Cerebellar nuclear complex (tissue), 1 donor: ENCODE measurements around the gene APLP2.
"Not testable (repeated sequence)": the region's sequence is repeated elsewhere in the genome, so short reads cannot be mapped to it uniquely, and the experiment has no call there.

Source experiments
- DNase-seq, 2 experiments: peaks; one replicate each; lab custom pipeline; 2025; lab: John Stamatoyannopoulos, UW

The APLP2 gene

DNA sequence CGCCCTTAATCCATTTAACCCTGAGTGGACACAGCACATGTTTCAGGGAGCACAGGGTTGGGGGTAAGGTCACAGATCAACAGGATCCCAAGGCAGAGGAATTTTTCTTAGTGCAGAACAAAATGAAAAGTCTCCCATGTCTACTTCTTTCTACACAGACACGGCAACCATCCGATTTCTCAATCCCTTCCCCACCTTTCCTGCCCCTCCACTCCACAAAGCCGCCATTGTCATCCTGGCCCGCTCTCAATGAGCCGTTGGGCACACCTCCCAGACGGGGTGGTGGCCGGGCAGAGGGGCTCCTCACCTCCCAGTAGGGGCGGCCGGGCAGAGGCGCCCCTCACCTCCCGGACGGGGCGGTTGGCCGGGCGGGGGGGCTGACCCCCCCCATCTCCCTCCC, 20.8 kb downstream of the APLP2 start:
- not testable (repeated sequence) for DNase-seq

DNA sequence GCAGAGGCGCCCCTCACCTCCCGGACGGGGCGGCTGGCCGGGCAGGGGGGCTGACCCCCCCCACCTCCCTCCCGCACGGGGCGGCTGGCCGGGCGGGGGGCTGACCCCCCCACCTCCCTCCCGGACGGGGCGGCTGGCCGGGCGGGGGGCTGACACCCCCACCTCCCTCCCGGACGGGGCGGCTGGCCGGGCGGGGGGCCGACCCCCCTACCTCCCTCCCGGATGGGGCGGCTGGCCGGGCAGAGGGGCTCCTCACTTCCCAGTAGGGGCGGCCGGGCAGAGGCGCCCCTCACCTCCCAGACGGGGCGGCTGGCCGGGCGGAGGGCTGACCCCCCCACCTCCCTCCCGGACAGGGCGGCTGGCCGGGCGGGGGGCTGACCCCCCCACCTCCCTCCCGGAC, 21.5 kb downstream of the APLP2 start:
- DNase-seq = not testable (repeated sequence)

DNA sequence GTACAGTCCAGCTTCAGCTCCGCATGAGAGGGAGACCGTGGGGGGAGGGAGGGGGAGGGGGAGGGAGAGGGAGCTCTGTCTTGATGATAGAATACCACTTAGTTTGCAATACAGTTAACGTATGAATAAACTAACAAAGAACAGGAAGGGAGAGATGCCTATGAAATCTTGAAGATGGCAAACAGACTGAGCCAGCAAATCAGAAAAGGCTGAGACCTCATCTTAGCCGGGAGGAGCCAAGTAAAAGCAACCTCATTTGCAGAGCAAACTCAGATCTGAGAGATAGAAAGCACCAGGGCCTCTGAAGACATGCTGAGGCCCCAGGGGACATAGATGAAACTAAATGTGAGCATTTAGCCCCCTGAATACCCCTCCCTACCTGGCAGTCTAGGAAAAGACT, 23.0 kb downstream of the APLP2 start:
- no peak for DNase-seq

DNA sequence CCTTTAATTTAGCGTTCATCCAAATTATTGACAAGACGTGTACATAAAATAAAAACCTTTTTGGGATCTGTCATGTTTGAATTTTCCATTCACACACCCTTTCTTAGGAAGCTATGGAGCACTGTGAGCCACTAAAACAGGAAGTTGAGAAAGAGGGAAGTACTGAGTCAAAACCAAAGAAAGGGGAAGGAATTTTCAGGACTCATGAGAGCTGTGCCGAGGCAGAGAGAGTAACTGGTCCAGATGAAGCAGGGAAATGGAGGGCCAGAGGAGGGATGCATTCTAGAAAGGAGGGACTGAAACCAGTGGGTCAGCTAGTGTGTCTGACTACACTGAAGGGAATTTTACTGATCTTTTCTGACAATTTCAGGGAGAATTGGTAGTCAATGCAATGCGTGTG, 24.9 kb downstream of the APLP2 start:
- DNase-seq = no peak

DNA sequence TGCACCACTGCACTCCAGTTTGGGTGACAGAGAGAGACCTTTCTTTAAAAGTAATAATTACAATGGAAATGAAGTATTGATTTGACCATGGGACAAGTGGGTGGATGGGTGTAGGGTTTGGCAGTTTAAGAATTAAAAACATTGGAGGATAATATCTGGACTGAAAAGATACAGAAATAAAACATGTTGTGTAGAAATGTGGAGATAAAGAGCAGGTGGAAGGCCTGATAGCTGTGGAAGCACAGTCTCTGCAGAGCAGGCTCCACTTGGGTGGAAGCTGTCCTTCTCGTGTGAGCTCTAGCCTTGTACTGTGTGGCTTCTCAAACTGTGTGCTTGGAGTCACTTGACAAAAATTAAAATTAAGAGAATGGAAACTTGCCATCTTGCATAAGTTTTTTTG, 25.6 kb downstream of the APLP2 start:
- DNase-seq = no peak

DNA sequence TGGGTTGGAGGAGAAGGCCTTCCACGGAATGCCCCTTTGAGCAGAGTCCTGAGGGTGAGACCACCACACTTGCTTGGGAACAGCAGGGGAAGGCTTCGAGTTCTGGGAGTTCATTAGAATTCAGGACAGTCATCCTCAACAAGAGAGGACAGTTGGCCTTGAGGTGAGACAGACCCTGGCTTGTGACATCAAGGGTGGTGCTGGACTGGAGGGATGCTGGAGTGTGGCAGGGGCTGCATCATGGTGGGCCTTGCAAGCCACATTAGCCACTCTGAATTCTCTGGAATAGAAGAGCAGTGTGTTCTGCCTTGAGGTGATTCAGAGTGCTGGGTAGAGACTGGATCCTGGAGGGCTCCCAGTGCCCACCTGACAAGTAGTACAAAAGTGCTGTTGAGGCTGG, 26.3 kb downstream of the APLP2 start:
- DNase-seq = no peak

DNA sequence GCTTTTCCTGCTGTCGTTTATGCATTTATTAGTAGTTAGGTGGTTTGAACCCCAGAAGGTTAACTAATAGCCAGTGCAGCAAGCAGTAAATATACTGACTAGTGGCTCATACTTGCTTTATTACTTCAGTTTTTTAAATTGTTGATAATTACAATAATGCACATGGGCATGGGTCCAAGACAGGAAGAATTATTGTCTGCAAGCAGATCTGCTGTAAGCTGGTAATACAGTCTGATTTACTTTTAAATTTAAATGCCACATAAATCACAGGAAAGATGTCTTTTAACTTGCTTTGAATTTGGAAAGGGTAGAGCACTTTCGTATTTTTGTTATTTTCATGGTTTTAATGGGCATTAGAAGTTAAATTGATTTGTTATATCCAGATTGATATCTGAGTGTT, 27.1 kb downstream of the APLP2 start:
- DNase-seq = no peak

DNA sequence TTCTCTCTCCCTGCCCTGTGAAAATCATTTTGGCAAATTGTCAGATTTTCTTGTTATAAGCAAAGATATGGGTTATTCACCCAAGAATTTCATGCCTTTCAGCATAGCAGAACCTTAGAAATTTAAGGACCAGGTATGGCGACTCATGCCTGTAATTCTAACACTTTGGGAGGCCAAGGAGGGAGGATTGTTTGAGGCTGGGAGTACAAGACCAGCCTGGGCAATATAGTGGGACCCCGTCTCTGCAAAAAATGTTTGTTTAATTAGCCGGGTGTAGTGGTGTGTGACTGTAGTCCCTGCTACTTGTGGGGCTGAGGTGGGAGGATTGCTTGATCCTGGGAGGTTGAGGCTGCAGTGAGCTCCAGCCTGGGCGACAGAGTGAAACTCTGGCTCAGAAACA, 27.6 kb downstream of the APLP2 start:
- no peak for DNase-seq

DNA sequence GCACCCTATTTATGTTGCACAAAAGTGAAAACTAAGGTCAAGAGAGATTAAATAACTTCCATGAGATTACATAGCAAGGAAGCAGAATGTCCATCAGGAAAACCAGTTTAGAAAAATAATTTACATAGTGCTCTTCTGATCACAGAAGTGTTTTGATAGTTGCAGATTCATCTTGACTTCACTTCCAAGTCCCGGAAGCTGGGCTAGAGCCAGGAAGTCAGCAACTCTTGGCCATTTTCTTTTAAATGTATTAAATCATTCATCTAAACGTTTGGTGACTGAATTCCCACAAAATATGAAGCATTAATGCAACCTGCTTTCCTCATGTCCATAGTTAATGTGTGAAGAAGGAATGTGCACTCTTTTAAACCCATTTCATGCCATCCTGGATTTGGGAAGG, 29.7 kb downstream of the APLP2 start:
- no peak for DNase-seq

DNA sequence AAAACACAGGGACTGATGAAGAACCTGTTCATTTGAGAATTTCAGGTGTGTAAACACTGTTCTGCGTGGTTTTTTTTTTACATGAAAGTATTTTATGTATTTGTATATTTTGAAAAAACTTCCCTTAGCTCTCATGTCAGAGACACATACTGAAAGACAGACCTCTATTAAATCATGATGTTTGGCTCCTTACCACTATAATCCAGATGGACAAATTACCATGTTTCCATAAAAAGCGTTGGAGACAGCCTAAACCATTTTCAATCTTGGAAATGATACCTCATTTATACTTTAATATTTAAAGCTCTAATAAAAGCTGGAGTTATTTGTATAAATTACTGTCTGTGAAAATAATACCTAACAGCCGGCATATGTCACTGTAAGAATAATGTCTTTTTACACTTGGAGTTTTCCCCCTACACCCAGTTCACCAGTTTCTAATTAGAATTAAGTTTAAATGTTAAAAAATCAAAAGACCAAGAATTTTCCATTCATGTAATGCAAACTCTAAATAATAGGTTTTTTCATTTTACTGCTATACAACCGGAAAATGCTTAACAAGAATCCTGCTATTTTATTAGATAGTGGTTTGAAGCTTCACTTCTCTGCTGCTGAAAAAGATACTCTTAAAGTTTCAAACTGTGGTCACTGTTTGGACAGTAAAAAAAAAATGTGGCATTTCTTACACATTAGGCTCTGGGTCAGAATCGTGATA, 30.8 kb downstream of the APLP2 start:
- no peak for DNase-seq

DNA sequence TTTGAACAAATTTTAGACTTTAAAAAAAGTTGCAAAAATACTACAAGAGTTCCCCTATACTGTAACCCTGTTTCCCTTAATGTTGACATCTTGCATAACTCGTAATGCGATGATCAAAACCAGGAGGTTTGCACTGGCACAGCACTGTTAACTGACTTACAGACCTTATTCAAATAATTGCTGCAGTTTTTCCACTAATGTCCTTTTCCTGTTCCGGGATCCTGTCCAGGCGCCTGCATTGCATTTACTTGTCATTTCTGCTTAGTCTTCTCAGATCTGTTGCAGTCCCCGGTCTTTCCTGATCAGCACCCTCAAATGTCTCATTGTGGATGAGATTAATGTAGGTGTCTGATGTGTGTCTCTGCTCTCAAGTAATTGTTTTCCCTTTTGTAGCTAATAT, 32.0 kb downstream of the APLP2 start:
- DNase-seq = no peak

DNA sequence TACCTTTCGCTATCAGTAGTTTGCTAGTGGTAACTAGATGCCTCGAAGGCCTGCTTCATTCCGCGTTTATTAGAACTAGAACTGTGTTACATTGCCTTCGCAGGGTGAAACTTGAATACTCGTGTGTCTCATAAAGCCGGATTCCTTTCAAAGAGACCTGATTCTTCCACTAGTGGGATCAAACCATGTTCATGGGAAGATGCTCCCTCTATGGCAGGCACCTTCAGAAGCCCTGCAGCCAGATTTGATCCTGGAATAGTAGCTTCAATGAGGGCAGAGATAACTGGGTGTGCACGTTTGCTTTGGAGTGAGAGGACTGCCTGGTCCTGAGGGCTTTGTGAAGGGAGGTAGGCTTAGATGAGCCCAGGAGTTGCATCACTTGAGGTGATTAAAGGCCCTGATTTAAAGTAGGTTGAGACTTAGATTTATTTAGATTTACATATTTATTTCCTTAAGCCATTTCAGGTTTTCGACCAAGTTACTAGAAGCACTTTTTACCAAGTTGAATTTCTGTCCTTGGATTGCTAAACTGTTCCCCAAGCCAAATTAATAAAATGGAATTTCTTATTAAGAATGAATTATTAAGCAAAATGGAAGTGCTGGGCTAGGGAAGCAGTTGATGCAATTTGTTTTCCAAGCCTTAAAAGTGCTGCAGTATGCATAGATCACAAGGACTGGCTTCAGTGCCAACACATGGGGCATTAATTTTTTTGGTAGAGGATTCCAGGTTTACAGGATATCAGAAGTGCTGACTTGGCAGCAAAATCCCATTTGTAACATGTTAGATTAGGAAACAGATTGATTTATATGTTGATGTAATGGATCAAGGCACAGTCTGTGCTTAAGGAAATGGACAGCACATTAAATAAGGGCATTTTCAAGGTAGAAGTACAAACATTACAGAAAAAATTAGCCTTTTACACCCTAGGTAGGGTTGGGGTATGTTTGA, 32.9 kb downstream of the APLP2 start:
- no peak for DNase-seq

DNA sequence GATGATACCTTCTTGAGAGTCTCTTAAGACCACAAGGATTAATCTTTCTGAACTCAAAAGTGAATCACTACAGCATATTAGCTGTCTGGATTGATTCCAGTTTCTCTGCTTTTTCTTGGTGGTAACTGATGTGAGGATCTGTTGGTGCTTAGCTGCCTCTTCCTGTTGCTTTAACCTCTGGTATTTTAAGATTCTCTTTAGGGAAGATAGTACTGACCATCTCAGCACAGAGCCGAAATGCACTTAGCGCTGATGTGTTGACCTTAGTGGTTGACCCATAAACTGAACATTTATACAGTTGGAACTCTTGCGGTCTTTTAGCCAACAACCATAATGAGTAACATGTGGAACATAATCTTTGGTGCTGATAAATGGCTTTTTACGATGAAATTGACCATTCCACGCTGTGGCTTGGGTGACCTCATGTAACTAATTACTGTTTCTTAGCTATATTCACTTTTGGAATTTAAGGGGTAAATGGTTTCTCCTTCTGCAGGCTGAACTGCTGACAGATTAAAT, 33.7 kb downstream of the APLP2 start:
- no peak for DNase-seq

DNA sequence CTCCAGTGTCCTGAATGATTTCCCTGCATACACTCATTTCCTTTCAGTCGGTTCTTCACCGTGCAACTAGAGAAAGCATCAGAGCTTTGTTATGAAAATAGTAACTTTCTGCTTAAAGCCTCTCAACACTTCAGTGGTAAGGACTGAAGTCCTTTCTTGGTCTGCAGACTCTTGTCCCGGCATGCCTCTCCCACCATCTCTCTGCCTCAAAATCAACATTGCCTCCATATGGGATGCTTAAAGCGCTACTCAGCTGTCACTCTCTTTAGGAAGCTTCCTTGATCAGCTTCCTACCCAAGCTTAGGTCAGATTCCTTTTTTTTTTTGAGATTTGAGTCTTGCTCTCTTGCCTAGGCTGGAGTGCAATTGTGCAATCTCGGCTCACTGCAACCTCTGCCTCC, 36.7 kb downstream of the APLP2 start:
- no peak for DNase-seq

DNA sequence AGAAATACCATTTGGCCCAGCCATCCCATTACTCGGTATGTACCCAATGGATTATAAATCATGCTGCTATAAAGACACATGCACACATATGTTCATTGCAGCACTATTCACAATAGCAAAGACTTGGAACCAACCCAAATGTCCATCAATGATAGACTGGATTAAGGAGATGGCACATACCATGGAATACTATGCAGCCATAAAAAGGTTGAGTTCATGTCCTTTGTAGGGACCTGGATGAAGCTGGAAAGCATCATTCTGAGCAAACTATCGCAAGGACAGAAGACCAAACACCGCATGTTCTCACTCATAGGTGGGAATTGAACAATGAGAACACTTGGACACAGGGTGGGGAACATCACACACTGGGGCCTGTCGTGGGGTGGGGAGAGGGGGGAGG, 39.0 kb downstream of the APLP2 start:
- DNase-seq = not testable (repeated sequence)

DNA sequence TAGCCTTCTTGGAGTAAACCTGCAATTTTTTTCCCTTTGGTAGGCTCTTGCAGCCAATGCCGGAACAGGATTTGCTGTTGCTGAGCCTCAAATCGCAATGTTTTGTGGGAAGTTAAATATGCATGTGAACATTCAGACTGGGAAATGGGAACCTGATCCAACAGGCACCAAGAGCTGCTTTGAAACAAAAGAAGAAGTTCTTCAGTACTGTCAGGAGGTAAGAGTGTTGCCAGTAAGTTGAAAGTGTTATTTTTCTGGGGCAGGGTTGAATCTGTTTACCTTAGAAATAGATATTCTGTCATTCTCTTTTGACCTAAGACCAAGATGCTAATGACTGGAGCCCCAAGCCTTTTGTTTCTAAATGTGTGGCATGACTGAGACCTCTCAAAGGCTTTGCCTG, 39.7 kb downstream of the APLP2 start:
- no peak for DNase-seq

DNA sequence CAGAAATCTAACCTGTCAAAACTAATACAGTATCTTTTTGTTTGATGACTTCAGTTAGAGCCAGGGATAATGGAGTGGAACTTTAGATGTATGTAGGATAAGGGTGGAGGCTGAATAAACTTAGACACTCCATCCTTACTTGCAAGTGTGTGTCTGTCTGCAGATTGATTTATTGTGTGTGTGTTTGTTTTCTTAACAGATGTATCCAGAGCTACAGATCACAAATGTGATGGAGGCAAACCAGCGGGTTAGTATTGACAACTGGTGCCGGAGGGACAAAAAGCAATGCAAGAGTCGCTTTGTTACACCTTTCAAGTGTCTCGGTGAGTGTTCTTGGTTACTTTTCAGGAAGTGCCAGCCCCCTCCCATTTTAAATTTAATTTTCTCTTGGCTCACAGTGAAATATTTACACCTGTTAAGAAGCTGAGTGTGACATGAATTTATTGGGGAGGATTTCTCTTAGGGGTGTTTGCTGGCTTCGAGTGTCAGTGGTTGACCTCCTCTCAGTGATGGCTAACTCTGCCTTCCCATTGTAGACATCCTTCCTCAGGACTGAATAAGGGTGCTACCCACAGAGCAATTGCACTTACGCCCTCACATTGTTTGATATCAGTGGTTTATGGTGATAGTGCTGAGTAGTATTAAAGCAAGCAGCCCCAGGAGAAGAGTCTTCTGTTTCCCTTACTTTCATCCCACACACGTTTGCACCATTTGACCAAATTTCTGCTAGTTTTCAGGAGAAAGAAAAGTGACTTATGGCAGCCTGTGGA, 40.8 kb downstream of the APLP2 start:
- DNase-seq = no peak

DNA sequence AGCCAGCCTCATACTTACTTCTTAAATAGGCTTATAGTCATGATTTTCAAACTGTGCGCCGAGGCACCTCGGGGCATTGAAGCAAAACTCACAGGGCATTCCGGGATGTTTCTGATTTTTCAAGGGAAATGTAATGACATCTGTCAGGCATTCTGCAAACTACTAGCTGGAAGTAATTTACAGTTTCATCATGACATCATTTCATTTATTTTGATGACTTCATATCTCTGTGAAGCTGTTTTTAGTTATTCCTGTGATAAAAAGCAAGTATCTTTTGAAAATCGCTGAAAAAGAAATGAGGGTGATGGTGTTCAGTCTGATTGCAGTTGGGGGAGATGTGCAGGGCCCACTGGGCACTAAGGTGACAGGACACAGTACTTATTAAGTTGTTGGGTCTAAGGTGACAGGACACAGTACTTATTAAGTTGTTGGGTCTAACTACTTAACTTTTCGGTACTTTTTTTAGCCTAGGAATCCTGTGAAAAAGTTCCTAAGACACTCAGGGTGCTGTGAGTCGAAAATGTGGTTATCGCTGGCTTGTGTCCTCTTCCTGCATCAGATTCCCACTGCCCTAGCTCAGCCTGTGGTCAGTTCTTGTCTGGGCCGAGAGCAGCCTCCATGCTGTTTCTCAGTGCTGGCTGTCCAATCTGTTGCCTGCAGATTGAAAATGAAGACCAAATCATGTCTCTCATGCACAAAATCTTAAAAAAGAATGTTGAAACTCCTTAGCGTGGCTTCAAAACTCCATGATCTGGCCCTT, 42.6 kb downstream of the APLP2 start:
- no peak for DNase-seq

DNA sequence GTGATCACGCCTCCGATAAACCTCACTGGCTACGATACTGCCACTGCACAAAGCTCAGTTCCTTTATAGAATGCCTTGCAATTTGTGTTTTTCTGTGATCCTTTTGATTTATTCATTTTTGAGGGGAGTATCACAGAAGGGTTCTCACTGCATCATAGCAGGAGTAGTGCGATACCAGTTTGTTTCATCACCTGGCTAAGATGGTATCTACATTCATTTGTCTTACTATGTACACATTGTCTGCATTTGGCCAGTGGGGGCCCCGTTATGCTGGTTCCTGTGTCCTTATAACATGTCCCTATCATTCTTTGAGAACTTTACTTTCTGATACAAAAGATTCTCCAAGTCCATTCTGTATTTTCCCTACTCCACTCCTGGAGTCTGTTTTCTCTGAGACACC, 44.6 kb downstream of the APLP2 start:
- DNase-seq = no peak

DNA sequence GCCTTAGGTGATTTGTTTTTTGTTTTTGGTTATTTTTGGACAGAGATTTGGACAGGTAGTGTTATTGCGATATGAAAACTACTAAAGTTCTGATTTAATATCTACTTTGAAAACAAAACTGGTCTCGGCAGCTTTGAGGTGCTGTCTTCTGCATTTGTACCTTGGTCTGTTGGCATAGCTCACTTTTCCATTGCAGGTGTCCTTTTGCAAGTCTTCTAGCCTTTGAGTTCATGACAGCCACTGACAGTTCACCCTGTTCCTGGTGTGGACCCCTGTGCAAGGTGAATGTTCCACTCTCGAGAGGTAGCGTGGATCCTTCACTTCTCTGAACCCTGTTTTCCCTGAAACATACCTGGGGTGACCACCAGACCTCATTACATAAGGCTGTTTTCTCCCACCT, 45.0 kb downstream of the APLP2 start:
- no peak for DNase-seq

DNA sequence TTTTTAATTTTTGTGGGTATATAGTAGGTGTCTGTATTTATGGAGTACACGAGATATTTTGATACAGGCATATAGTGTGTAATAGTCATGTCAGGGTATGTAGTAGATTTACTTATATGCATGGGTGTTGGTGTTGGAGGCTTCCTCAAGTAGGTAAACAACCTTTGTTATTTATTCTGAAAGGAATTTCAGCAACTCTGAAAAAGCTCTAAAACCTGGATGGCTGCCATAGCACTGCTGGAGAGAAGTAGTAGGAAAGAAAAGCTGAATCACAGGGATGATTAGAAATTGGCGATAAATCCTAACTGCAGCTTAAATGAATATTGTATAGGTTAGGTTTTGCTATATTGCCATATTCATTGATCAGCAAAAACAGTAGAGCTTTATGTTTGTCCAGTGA, 45.5 kb downstream of the APLP2 start:
- DNase-seq = no peak

DNA sequence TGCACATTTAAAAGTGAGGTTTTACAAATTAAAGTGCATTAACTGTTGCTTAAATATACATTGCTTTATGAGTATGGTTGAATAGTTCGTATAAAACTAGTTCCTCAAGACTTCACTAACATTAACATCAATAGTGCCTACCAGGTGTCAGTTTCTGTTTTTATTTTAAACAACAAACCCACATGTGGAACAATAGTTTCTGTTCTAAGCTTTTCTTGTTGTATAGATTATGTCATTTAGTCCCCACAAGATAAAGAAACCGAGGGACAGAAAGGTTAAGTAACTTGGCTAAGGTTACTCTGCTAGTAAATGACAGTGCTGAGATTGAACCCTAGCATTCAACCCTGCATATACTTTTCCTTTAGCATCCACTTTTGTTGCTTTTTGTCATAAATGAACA, 48.5 kb downstream of the APLP2 start:
- DNase-seq = no peak
